GM19238 (cell line): ENCODE results near the gene BLVRA.

Source experiments
- DNase-seq: peaks from one replicate; pipeline ENCODE4 v3.0.0; 2011; ENCODE audit warnings: low spot score; ENCODE audit not compliant: insufficient read length

The BLVRA gene

DNA sequence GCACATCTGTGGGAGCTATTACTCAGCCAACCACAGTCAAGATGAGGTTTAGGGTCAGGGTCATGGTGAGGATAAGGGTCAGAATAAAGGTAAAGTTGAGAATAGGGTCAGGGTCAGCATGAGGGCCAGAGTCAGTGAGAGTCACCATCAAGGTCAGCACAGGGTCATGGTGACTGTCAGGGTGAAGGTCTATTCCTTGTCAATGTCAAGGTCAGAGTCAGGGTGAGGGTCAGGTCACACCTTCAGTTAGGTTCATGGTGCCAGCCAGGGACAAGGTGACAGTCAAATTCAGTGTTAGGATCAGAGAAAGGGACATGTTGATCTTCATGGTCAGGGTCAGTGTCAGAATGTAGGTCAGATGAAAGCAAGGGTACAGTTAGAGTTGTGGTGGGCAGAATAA, 96.7 kb downstream of the BLVRA start:
- no peak for DNase-seq

DNA sequence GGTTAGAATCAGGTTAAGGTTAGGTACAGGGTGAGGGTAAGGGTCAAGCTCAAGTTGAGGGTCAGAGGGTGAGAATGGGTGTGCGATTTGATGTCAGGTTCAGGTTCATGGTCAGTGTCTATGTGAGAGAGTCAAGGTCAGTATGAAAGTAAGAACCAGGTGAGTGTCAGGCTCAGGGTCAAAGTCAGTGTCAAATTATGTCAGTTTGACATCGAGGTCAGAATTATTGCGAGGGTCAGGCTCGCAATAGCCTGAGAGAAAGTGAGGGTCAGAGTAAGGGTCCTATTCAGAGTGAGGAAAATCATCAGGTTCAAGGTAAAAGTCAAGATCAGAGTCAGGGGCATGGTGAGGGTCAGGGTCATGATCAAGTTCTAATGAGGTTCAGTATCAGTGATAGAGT, 97.8 kb downstream of the BLVRA start:
- DNase-seq: no peak
